Measurements from ENCODE around the gene SLC6A9. TPM values are rescaled to one million over a fixed set of nuclear protein-coding genes. Genes with fewer than 3 reads are reported as not detected.

Gene SLC6A9
- total RNA-seq, 1 donor from 2014 or later: 22.8 TPM

DNA sequence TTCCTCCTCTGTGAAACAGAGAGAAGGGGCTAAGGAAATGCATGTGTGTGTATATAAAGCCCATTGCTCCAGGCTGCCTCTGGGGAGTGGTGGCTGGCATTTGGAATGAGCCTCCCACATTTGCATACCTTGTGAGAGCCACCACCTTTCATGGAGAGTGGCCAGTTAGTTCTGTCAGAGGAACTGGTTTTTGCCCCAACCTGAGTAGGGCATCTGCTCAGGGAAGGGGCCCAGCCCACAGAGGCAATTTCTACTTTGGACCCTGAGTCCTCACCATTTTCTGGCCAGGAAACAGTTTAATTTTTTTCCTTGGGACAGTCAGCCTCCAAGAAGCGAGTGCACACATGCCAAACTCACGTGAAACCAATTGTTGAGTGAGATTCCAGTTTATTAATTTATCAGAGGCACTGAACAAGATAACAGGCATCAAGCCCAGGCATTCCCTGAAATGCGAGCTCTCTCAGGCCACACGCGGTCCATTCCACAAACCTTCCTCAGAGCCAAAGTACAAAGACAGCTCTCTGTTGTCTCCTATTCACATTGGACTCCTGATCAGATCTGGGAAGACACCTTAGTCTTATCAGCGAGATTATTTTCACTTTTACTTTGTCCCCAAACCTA is 1.0 kb upstream of the SLC6A9 start:
- TF ChIP-seq, protein P1, sequence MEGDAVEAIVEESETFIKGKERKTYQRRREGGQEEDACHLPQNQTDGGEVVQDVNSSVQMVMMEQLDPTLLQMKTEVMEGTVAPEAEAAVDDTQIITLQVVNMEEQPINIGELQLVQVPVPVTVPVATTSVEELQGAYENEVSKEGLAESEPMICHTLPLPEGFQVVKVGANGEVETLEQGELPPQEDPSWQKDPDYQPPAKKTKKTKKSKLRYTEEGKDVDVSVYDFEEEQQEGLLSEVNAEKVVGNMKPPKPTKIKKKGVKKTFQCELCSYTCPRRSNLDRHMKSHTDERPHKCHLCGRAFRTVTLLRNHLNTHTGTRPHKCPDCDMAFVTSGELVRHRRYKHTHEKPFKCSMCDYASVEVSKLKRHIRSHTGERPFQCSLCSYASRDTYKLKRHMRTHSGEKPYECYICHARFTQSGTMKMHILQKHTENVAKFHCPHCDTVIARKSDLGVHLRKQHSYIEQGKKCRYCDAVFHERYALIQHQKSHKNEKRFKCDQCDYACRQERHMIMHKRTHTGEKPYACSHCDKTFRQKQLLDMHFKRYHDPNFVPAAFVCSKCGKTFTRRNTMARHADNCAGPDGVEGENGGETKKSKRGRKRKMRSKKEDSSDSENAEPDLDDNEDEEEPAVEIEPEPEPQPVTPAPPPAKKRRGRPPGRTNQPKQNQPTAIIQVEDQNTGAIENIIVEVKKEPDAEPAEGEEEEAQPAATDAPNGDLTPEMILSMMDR (conservative IDR thresholded peaks at IDR 0.05): no peak
- Mint-ChIP-seq H3K9me3 (no peaks in the 10 kb centered on the region), H3K4me1 (peaks cover 62% of the 10 kb centered on the region), H3K27ac (ENCODE audit: unreplicated experiment) (no peak overlapping the region), H3K27me3 (ENCODE audit: low read depth) (no peaks in the 10 kb centered on the region), H3K36me3 (ENCODE audit: low read depth) (no peaks in the 10 kb centered on the region), H3K4me3 (peak overlapping the region; percentile 96)
- DNase-seq (ENCODE audit: low read depth, low spot score): no peak

DNA sequence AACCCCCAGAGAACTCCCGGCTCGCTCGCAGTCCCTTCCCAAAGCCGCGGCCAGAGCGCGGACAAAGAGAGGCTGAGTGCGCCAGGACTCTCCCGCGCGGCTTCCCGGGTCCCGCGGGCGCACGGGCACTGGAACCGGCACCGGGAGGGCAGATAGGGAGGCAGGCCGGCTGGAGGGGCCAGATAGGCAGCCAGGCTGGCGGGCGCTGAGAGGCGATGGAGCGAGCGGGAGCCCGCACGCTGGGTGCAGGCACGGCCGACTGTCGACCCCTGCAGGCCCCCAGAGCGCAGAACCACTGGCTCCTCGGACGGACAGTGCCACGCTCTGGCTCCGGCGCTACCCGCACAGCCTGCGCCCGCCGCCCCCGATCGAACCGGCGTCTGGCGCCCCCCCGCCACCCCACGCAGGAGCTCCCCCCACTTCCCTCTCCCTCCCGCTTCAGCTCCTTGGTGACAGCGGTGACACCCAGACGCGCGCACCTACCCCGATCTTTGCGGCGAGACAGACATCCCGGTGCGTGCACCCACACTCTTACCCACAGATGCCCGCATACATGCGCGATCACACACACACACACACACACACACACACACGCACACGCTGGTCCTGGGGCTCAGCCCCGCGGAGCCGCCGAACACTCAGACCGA is 534 bp downstream of the SLC6A9 start:
- Mint-ChIP-seq H3K4me1 (peaks cover 52% of the 10 kb centered on the region), H3K36me3 (ENCODE audit: low read depth) (no peaks in the 10 kb centered on the region), H3K27me3 (ENCODE audit: low read depth) (no peaks in the 10 kb centered on the region), H3K4me3 (peak overlapping the region; percentile 96), H3K9me3 (no peaks in the 10 kb centered on the region), H3K27ac (ENCODE audit: unreplicated experiment) (no peak overlapping the region)
- DNase-seq (ENCODE audit: low read depth, low spot score): peak; percentile 61
- TF ChIP-seq, protein P1 (conservative IDR thresholded peaks at IDR 0.05): peak; percentile 43

DNA sequence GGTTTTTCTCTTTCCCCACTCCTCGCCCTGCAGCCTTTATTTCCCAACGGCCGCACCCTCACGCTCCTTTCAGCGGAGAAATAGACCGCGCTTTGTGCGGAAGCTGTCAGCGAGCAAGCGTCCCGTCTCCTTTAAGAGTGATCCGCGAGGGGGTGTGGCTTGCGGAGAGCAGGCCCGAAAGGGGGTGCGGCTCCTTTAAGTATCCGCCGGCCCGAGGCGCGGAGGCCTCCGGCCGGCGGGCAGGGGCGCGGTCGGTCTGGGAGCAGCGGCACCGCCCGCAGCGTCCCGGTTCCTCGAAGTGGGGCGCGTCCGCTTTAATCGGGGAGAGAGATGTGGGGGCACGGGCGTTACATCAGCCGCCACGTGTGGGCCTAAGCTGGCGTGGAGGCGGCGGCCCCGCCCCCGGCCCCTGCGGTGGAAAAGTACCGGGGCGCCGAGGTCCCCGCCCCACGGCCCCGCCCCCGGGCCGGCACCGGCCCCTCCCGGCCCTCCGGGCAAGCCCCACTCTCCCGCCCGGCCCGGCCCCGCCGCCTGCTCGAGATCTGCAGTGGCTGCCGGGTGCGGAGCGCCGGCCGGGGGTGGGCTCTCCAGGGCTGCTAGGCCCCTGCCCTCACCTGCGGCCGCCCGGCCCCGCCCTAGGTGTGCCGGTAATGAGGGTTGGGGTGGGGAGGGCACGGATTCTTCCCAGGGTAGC is 1.2 kb downstream of the SLC6A9 start:
- peaks cover 46% of the 10 kb centered on the region for H3K4me1 Mint-ChIP-seq
- H3K36me3 Mint-ChIP-seq (ENCODE audit: low read depth): no peaks in the 10 kb centered on the region
- no peaks in the 10 kb centered on the region for H3K27me3 Mint-ChIP-seq (ENCODE audit: low read depth)

DNA sequence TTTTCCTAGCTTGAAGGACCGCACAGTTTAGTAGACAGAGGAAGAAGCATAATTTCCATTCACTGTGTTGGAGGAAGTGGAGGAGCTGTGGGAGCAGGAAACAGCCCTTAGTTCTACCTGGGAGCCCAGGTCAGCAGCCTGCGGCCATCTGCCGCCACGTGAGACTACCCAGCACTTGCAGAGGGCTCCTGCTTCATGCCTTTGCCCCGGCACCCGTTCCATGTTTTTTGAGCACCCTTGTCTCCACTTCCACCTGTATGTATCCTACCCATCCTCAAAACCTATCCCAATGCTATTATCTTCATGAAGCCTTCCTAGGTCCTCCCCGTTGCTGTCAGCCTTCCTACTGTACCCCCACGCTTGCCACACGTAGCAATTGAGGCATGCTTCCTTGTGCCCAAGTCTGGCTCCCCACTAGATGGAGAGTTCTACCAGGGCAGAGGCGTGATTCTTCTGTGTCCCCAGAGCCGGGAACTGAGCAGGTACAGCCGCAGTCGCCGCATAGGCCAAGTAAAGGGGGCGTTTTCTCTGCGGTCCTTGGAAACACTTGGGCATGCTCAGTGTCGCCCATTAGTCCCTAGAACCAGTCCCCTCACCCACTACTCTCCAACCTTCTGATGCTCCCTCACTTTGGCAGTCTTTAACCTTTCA is 1.9 kb downstream of the SLC6A9 start:
- Mint-ChIP-seq H3K9me3 (no peaks in the 10 kb centered on the region), H3K27ac (ENCODE audit: unreplicated experiment) (peak overlapping the region; percentile 90), H3K36me3 (ENCODE audit: low read depth) (no peaks in the 10 kb centered on the region), H3K4me1 (peaks cover 50% of the 10 kb centered on the region), H3K4me3 (peak overlapping the region; percentile 96), H3K27me3 (ENCODE audit: low read depth) (no peaks in the 10 kb centered on the region)
- TF ChIP-seq, protein P1 (conservative IDR thresholded peaks at IDR 0.05): no peak
- no peak for DNase-seq (ENCODE audit: low read depth, low spot score)

More for the DNA sequence above, 1.2 kb downstream of the SLC6A9 start:
- H3K9me3 Mint-ChIP-seq: no peaks in the 10 kb centered on the region
- TF ChIP-seq, protein P1 (conservative IDR thresholded peaks at IDR 0.05): no peak
- peak overlapping the region; percentile 96 for H3K4me3 Mint-ChIP-seq
- peak overlapping the region; percentile 90 for H3K27ac Mint-ChIP-seq (ENCODE audit: unreplicated experiment)
- DNase-seq (ENCODE audit: low read depth, low spot score): peak; percentile 76

DNA sequence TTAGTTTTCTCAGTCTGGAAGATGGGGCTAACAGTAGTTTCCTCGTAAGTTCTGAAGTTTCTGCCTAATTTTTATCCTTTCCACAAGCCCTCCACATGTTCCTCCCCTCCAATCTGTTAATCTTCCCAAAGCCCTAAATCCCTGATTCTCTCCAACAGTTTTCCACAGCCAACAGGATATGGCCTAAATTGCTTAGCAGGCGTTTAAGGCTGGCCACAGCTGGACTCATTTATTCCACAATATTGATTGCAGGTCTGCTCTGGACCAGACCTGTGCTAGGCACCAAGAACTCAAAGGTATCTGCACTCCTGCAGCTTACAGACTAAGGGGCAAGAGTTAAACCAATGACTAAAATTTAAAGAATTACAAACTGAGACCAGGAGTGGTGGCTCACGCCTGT is 3.9 kb downstream of the SLC6A9 start:
- Mint-ChIP-seq H3K4me1 (peaks cover 37% of the 10 kb centered on the region), H3K36me3 (ENCODE audit: low read depth) (no peaks in the 10 kb centered on the region), H3K9me3 (no peaks in the 10 kb centered on the region), H3K27ac (ENCODE audit: unreplicated experiment) (peak overlapping the region; percentile 47), H3K27me3 (ENCODE audit: low read depth) (no peaks in the 10 kb centered on the region), H3K4me3 (peak overlapping the region; percentile 63)
- TF ChIP-seq, protein P1 (conservative IDR thresholded peaks at IDR 0.05): no peak
- DNase-seq (ENCODE audit: low read depth, low spot score): no peak

Data from neural crest cell (in vitro differentiated cells).